ENCODE results near the gene PICALM.

DNA sequence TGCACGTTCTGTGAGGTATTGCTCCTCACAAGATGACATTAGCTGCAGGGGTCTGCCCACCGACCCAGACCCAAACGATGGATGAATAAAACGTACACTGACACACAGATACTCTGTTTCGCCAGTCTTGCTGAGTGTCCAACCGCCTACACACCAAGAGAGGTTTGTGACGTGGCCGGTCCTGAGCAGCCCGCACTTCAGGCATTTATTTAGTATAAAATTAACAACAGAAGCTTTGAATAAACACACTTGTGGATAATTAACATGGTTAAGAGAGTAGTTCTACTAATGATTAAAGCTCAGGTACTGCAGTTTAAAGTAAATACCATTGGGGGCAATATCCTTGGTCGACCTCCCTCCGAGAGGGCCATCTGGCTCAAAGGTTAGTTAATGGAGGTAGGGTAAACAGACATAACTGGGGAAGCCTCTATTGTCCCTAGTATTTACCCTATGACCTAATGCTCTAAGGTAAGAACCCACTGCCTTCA, 138.0 kb downstream of the PICALM start:
- TF ChIP-seq EZH2phosphoT487 (IDR thresholded peaks at IDR 0.05; ENCODE audit: borderline replicate concordance) = no peak
- TF ChIP-seq, protein P1, sequence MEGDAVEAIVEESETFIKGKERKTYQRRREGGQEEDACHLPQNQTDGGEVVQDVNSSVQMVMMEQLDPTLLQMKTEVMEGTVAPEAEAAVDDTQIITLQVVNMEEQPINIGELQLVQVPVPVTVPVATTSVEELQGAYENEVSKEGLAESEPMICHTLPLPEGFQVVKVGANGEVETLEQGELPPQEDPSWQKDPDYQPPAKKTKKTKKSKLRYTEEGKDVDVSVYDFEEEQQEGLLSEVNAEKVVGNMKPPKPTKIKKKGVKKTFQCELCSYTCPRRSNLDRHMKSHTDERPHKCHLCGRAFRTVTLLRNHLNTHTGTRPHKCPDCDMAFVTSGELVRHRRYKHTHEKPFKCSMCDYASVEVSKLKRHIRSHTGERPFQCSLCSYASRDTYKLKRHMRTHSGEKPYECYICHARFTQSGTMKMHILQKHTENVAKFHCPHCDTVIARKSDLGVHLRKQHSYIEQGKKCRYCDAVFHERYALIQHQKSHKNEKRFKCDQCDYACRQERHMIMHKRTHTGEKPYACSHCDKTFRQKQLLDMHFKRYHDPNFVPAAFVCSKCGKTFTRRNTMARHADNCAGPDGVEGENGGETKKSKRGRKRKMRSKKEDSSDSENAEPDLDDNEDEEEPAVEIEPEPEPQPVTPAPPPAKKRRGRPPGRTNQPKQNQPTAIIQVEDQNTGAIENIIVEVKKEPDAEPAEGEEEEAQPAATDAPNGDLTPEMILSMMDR (conservative IDR thresholded peaks at IDR 0.05; ENCODE audit: low read length) = no peak

All from Loucy (cell line).